ENCODE results near the gene PARP15. TPM values are rescaled to one million over a fixed set of nuclear protein-coding genes. Genes with fewer than 3 reads are reported as not detected.

The PARP15 gene
- total and polyA plus RNA-seq, 2 experiments from 2014 or later: 0.39 to 0.87 TPM

DNA sequence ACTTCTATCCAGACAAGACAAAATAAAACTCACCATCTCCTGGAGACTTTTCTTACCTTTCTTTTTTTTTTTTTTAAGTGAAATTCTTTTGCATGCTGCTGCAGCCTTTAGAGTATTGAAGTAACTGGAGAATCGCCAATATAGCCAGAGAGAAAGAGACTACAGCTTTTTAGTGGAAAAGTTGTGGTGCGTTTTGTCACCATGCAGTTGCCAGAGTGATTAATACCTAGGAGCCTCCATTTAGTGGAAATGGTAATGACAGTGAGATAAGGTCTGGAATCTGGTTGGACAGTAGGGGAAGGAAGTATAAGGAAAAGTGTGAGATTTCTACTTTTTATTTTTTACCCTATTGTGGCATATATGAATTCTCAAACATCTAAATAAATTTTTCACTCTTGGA, 85.1 kb downstream of the PARP15 start:
- Histone ChIP-seq H3K79me2 (replicated peaks; ENCODE audit: insufficient read depth) (no peaks in the 10 kb centered on the region), H4K20me1 (replicated peaks; ENCODE audit: insufficient read depth) (no peaks in the 10 kb centered on the region), H3K27me3 (ENCODE audit: insufficient read depth) (no peaks in the 10 kb centered on the region), H2AFZ (no peak overlapping the region), H3K36me3 (ENCODE audit: insufficient read depth) (no peaks in the 10 kb centered on the region), H3K27ac (ENCODE audit: low read depth) (no peak overlapping the region), H3K4me3 (no peak overlapping the region), H3K4me1 (ENCODE audit: insufficient read depth) (peaks cover 11% of the 10 kb centered on the region; the same call in 1 of the 2 replicates), H3K4me2 (no peak overlapping the region), H3F3A (replicated peaks; ENCODE audit: low read depth) (no peaks in the 10 kb centered on the region), H3K9me2 (ENCODE audit: insufficient read depth) (no peaks in the 10 kb centered on the region)
- ATAC-seq (no peak), DNase-seq (ENCODE audit: low spot score) (no peak)
- H3K9me3 Mint-ChIP-seq: 0 out of 3 replicates have a peak, but pooled peaks cover under 1% of the 10 kb centered on the region
- H3K27ac Mint-ChIP-seq: no peak overlapping the region
- peaks cover 6% of the 10 kb centered on the region for H3K27me3 Mint-ChIP-seq (ENCODE audit: insufficient read depth, low read depth, poor library complexity)
- TF ChIP-seq, protein P1, sequence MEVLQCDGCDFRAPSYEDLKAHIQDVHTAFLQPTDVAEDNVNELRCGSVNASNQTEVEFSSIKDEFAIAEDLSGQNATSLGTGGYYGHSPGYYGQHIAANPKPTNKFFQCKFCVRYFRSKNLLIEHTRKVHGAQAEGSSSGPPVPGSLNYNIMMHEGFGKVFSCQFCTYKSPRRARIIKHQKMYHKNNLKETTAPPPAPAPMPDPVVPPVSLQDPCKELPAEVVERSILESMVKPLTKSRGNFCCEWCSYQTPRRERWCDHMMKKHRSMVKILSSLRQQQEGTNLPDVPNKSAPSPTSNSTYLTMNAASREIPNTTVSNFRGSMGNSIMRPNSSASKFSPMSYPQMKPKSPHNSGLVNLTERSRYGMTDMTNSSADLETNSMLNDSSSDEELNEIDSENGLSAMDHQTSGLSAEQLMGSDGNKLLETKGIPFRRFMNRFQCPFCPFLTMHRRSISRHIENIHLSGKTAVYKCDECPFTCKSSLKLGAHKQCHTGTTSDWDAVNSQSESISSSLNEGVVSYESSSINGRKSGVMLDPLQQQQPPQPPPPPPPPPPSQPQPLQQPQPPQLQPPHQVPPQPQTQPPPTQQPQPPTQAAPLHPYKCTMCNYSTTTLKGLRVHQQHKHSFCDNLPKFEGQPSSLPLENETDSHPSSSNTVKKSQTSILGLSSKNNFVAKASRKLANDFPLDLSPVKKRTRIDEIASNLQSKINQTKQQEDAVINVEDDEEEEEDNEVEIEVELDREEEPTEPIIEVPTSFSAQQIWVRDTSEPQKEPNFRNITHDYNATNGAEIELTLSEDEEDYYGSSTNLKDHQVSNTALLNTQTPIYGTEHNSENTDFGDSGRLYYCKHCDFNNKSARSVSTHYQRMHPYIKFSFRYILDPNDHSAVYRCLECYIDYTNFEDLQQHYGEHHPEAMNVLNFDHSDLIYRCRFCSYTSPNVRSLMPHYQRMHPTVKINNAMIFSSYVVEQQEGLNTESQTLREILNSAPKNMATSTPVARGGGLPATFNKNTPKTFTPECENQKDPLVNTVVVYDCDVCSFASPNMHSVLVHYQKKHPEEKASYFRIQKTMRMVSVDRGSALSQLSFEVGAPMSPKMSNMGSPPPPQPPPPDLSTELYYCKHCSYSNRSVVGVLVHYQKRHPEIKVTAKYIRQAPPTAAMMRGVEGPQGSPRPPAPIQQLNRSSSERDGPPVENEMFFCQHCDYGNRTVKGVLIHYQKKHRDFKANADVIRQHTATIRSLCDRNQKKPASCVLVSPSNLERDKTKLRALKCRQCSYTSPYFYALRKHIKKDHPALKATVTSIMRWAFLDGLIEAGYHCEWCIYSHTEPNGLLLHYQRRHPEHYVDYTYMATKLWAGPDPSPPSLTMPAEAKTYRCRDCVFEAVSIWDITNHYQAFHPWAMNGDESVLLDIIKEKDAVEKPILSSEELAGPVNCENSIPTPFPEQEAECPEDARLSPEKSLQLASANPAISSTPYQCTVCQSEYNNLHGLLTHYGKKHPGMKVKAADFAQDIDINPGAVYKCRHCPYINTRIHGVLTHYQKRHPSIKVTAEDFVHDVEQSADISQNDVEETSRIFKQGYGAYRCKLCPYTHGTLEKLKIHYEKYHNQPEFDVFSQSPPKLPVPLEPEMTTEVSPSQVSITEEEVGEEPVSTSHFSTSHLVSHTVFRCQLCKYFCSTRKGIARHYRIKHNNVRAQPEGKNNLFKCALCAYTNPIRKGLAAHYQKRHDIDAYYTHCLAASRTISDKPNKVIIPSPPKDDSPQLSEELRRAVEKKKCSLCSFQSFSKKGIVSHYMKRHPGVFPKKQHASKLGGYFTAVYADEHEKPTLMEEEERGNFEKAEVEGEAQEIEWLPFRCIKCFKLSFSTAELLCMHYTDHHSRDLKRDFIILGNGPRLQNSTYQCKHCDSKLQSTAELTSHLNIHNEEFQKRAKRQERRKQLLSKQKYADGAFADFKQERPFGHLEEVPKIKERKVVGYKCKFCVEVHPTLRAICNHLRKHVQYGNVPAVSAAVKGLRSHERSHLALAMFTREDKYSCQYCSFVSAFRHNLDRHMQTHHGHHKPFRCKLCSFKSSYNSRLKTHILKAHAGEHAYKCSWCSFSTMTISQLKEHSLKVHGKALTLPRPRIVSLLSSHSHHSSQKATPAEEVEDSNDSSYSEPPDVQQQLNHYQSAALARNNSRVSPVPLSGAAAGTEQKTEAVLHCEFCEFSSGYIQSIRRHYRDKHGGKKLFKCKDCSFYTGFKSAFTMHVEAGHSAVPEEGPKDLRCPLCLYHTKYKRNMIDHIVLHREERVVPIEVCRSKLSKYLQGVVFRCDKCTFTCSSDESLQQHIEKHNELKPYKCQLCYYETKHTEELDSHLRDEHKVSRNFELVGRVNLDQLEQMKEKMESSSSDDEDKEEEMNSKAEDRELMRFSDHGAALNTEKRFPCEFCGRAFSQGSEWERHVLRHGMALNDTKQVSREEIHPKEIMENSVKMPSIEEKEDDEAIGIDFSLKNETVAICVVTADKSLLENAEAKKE (CRISPR knock-in tag; IDR thresholded peaks at IDR 0.05): no peak
- TF ChIP-seq EZH2 (IDR thresholded peaks at IDR 0.05; ENCODE audit: low read depth, unreplicated experiment): no peak
- no peak for TF ChIP-seq POLR2AphosphoS5 (IDR thresholded peaks at IDR 0.05; ENCODE audit: low read depth)
- TF ChIP-seq, protein P2, sequence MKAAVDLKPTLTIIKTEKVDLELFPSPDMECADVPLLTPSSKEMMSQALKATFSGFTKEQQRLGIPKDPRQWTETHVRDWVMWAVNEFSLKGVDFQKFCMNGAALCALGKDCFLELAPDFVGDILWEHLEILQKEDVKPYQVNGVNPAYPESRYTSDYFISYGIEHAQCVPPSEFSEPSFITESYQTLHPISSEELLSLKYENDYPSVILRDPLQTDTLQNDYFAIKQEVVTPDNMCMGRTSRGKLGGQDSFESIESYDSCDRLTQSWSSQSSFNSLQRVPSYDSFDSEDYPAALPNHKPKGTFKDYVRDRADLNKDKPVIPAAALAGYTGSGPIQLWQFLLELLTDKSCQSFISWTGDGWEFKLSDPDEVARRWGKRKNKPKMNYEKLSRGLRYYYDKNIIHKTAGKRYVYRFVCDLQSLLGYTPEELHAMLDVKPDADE (IDR thresholded peaks at IDR 0.05): no peak
- TF ChIP-seq CREB1 (CRISPR knock-in tag; IDR thresholded peaks at IDR 0.05; ENCODE audit: low read depth): no peak
- no peak for TF ChIP-seq NANOG (IDR thresholded peaks at IDR 0.05; ENCODE audit: borderline replicate concordance)
- TF ChIP-seq STAT1 (IDR thresholded peaks at IDR 0.05; ENCODE audit: unreplicated experiment): no peak
- TF ChIP-seq JUNB (IDR thresholded peaks at IDR 0.05; ENCODE audit: unreplicated experiment): no peak
- no peak for TF ChIP-seq EZH2phosphoT487 (IDR thresholded peaks at IDR 0.05; ENCODE audit: unreplicated experiment)
- TF ChIP-seq ZNF114 (CRISPR knock-in tag; IDR thresholded peaks at IDR 0.05): no peak
- peaks cover 5% of the 10 kb centered on the region; the same call in 1 of the 3 replicates for H3K4me1 Mint-ChIP-seq
- no peaks in the 10 kb centered on the region for H3K36me3 Mint-ChIP-seq (ENCODE audit: low read depth)
- no peak overlapping the region for H3K4me3 Mint-ChIP-seq
